Ishikawa (cell line): Measurements from ENCODE around the gene TIMM23.

Experiments
- CREB1 ChIP-seq: IDR thresholded peaks from 2 replicates; pipeline ENCODE4 v1.6.1; 2012; ENCODE audit warnings: low read depth
- EP300 ChIP-seq: IDR thresholded peaks from 2 replicates; pipeline ENCODE4 v1.6.1; 2012; ENCODE audit warnings: borderline replicate concordance
- NFIC ChIP-seq: IDR thresholded peaks from 2 replicates; pipeline ENCODE4 v1.6.1; 2012
- TAF1 ChIP-seq: IDR thresholded peaks from 2 replicates; pipeline ENCODE4 v1.6.1; 2012; ENCODE audit warnings: low read depth, mild to moderate bottlenecking
- TCF12 ChIP-seq: IDR thresholded peaks from 2 replicates; pipeline ENCODE4 v1.6.1; 2012; ENCODE audit warnings: low read depth
- TEAD4 ChIP-seq: IDR thresholded peaks from 2 replicates; pipeline ENCODE4 v1.6.1; 2012
- TF ChIP-seq, protein P1 (sequence below): IDR thresholded peaks from 2 replicates; pipeline ENCODE4 v1.6.1; 2012; ENCODE audit warnings: low read depth, mild to moderate bottlenecking
- TF ChIP-seq, protein P2 (sequence below): IDR thresholded peaks from 2 replicates; pipeline ENCODE4 v1.6.1; 2012

DNA sequence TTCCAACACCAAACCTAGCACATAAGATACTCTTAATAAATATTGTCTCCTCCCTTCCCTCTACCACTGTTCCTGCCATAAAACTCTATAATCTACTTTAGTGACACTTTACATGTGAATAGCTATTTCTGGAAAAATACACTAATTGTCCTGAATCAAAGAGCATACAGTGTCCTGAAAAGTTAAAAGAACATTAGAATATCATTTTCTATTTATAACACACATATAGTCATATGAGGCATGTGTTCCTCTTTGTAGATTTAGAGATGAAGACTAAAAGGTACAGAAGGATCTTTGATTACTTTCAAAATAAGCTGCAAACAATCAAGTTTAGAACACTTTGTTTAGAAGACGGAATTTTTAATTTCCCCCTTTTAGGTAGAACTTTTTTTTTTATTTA lies 44.5 kb downstream of the TIMM23 start:
- no peak for TF ChIP-seq CREB1
- TF ChIP-seq EP300, result no peak
- TF ChIP-seq, protein P1, sequence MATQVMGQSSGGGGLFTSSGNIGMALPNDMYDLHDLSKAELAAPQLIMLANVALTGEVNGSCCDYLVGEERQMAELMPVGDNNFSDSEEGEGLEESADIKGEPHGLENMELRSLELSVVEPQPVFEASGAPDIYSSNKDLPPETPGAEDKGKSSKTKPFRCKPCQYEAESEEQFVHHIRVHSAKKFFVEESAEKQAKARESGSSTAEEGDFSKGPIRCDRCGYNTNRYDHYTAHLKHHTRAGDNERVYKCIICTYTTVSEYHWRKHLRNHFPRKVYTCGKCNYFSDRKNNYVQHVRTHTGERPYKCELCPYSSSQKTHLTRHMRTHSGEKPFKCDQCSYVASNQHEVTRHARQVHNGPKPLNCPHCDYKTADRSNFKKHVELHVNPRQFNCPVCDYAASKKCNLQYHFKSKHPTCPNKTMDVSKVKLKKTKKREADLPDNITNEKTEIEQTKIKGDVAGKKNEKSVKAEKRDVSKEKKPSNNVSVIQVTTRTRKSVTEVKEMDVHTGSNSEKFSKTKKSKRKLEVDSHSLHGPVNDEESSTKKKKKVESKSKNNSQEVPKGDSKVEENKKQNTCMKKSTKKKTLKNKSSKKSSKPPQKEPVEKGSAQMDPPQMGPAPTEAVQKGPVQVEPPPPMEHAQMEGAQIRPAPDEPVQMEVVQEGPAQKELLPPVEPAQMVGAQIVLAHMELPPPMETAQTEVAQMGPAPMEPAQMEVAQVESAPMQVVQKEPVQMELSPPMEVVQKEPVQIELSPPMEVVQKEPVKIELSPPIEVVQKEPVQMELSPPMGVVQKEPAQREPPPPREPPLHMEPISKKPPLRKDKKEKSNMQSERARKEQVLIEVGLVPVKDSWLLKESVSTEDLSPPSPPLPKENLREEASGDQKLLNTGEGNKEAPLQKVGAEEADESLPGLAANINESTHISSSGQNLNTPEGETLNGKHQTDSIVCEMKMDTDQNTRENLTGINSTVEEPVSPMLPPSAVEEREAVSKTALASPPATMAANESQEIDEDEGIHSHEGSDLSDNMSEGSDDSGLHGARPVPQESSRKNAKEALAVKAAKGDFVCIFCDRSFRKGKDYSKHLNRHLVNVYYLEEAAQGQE, result no peak
- TF ChIP-seq TEAD4, result no peak
- TF ChIP-seq, protein P2, sequence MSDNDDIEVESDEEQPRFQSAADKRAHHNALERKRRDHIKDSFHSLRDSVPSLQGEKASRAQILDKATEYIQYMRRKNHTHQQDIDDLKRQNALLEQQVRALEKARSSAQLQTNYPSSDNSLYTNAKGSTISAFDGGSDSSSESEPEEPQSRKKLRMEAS, result no peak
- TF ChIP-seq NFIC, result no peak
- TF ChIP-seq TAF1, result no peak
- no peak for TF ChIP-seq TCF12
